ENCODE data around the gene PAPOLG. TPM values are rescaled to one million over a fixed set of nuclear protein-coding genes. Genes with fewer than 3 reads are reported as not detected.

The PAPOLG gene
- total RNA-seq, 2 experiments from 2014 or later = 20.7 to 22.1 TPM

DNA sequence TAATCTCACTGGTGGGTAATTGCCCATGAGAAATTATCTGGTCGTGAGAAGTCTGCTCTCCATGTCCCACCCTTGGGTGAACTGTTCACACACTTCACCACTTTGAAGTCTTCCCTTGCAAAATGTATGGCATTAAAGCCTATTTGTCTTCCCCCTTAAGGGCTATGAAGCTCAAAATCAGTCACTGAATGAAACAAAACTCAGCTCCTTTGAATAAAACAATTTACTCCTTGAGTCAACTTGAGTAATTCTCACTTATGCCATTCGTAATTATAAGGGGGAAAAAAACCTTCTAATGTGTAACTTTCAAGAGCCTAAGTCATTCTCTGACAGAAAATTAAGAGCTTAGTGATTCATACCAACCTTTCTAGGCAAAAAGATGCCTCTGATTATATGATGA, 76.6 kb downstream of the PAPOLG start:
- no peaks in the 10 kb centered on the region for H3K4me1 Mint-ChIP-seq
- CTCF ChIA-PET = interaction anchor here (1.0 to 1.4 kb wide), 3 partner anchors 24 to 136 kb away, joined by 3 to 4 read pairs (median 3); no protein-coding TSS in a partner anchor
- POLR2A ChIA-PET = no interaction called here
- no peak overlapping the region for H3K27ac Mint-ChIP-seq
- no peaks in the 10 kb centered on the region for H3K36me3 Mint-ChIP-seq (ENCODE audit: low read depth)
- peaks cover 2% of the 10 kb centered on the region for H3K27me3 Mint-ChIP-seq
- no peak for DNase-seq
- no peaks in the 10 kb centered on the region for H3K9me3 Mint-ChIP-seq
- H3K4me3 Mint-ChIP-seq = no peak overlapping the region

DNA sequence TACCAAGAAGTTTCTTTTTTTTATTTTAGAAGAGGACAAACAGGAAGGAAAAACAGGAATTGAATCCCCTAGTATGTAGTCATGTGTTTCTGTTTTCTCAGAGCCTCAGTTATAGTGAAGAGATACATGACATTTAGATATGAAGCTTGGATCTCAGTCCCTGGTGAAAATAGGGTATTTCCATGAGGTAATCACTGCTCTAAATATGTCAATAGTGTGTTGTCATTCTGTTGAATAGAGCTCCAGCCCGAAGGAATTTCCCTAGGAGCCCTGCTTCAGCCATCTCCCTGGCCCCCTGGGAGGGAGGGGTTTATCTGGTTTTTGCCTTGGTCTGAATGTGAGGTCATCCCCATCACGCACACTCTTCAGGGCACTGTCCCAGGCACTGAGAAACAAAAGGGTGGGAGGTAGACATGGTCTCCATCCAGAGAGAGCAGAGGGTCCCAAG, 78.2 kb downstream of the PAPOLG start:
- Mint-ChIP-seq H3K36me3 (ENCODE audit: low read depth) (no peaks in the 10 kb centered on the region), H3K27ac (no peak overlapping the region), H3K27me3 (peaks cover 2% of the 10 kb centered on the region)

DNA sequence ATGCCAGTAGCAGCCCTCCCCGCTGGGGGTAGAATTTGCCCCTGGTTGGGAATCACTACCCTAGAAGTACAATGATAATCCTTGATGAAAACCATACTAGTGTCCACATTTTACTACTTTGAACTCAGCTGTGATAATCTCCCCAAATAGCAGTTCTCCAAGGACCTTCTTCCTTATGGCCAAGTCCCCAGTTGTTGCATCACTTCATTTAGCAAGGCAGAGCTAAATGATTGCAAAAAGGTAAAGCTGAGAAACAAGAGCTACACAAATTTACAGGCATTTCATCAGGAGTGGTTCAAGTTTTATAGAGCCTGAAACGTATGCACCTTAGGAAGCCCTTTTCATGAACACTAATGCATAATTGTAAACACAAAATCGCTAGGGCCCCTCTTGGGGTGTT, 80.4 kb downstream of the PAPOLG start:
- no peak overlapping the region for H3K27ac Mint-ChIP-seq
- no peak overlapping the region for H3K4me3 Mint-ChIP-seq
- DNase-seq = no peak
- ChIA-PET CTCF (interaction anchor here (0.9 kb wide), 1 partner anchor 17 kb away, joined by 3 read pairs; no protein-coding TSS in a partner anchor), POLR2A (no interaction called here)
- peaks cover 10% of the 10 kb centered on the region for H3K4me1 Mint-ChIP-seq
- no peaks in the 10 kb centered on the region for H3K9me3 Mint-ChIP-seq
- H3K36me3 Mint-ChIP-seq (ENCODE audit: low read depth) = no peaks in the 10 kb centered on the region
- peaks cover 2% of the 10 kb centered on the region for H3K27me3 Mint-ChIP-seq

More for the DNA sequence above, 78.2 kb downstream of the PAPOLG start:
- CTCF ChIA-PET = interaction anchor here (0.6 kb wide), 1 partner anchor 22 kb away, joined by 3 read pairs; no protein-coding TSS in a partner anchor
- H3K9me3 Mint-ChIP-seq = no peaks in the 10 kb centered on the region
- POLR2A ChIA-PET = no interaction called here
- H3K4me3 Mint-ChIP-seq = no peak overlapping the region
- no peak for DNase-seq
- no peaks in the 10 kb centered on the region for H3K4me1 Mint-ChIP-seq

DNA sequence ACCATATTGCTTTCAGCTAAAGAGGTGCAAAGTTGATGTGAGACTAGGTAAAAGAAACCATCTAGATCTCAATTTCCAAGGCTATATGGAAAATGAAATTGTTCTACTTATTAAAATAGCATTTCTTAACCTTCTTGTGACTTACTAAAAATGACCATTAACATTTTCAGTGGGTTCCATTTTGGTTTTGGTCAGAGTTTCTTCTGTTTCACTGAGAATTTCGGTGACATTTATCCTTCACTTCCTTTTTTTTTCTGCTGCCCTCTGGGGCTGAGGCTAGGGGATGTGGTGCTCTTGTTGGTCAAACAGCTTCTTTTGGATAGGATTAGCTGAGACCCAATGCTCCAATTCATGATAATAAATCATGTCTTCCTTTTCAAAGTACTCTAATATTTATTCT, 81.1 kb downstream of the PAPOLG start:
- H3K9me3 Mint-ChIP-seq = no peaks in the 10 kb centered on the region
- DNase-seq = no peak
- no peaks in the 10 kb centered on the region for H3K36me3 Mint-ChIP-seq (ENCODE audit: low read depth)
- H3K4me1 Mint-ChIP-seq = peaks cover 10% of the 10 kb centered on the region
- ChIA-PET CTCF (interaction anchor here (0.9 kb wide), 1 partner anchor 18 kb away, joined by 3 read pairs; no protein-coding TSS in a partner anchor), POLR2A (no interaction called here)
- H3K4me3 Mint-ChIP-seq = no peak overlapping the region
- peaks cover 2% of the 10 kb centered on the region for H3K27me3 Mint-ChIP-seq
- no peak overlapping the region for H3K27ac Mint-ChIP-seq

DNA sequence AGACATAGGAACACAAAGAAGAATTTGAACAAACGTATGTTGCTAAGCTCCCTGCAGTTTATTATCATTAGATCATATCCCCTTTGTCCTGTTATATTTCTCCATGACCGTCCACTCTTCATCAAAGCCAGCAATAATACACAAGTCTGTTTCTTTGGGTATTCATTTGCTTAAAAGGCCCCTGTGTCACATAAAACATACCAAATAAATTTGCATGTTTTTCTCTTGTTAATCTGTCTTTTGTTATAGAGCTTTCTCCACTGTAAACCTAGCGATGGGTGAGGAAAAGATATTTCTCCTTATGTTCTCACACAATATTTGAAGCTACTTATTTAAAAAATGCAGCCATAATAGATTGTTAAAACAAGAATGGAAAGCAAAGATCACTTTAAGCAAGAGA, 82.4 kb downstream of the PAPOLG start:
- ChIA-PET POLR2A (no interaction called here), CTCF (interaction anchor here (1.2 to 1.9 kb wide), 2 partner anchors 9 to 11 kb away, joined by 6 to 8 read pairs; no protein-coding TSS in a partner anchor)
- Mint-ChIP-seq H3K9me3 (no peaks in the 10 kb centered on the region), H3K36me3 (ENCODE audit: low read depth) (no peaks in the 10 kb centered on the region), H3K4me1 (peaks cover 10% of the 10 kb centered on the region), H3K27me3 (peaks cover 2% of the 10 kb centered on the region), H3K4me3 (no peak overlapping the region), H3K27ac (no peak overlapping the region)
- DNase-seq = no peak

DNA sequence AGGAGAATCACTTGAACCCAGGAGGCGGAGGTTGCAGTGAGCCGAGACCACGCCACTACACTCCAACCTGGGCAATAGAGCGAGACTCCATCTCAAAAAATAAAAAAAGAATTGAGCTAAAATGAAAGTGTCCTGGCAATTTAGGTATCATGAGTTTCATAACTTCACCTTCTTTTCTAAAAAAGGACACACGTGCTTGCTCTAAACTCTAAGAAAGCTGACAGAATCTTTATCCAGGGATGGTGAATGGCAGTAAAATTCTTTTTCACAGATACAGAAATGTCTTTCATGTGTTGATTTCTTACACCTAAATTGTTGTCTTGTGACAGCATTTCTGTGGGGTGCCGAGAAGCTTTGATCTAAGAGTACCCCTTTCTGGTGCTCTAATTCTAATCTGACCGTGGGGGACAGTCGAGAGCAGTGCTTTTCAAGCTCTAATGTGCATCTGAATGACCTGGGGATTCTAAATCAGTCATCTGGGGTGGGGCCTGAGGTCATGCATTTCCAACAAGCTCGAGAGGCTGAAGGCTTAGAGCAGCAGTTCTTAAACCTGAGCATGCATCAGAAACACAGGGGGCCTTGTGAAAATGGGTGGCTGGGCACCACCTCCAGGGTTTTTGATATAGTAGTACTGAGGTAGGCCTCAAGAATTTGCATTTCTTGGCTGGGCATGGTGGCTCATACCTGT, 83.2 kb downstream of the PAPOLG start:
- DNase-seq = no peak
- Mint-ChIP-seq H3K4me3 (no peak overlapping the region), H3K9me3 (no peaks in the 10 kb centered on the region), H3K4me1 (peaks cover 14% of the 10 kb centered on the region), H3K36me3 (ENCODE audit: low read depth) (no peaks in the 10 kb centered on the region), H3K27ac (no peak overlapping the region), H3K27me3 (peaks cover 2% of the 10 kb centered on the region)
- ChIA-PET CTCF (interaction anchor here (1.0 to 1.9 kb wide), 4 partner anchors 10 to 17 kb away, joined by 3 to 8 read pairs (median 4); no protein-coding TSS in a partner anchor), POLR2A (no interaction called here)

DNA sequence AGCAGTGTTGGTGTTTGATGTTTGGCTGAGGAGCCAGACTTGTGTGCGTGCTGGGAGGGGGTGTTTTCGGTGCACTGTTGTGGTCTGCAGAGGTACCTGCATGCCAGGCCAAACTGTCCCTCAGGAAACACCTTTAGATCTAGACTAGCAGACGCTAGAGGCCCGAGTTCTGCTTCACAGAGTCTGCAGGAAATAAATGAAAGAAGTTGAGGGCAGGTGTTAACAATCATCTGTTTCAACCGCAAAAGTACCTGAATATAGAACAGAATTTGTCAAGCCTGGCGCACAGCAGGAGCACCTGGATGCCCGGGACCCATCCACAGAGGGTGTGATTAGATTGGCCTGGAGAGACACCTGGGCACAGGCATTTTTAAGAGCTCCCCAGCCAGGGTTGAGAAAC, 84.8 kb downstream of the PAPOLG start:
- Mint-ChIP-seq H3K36me3 (ENCODE audit: low read depth) (no peaks in the 10 kb centered on the region), H3K4me3 (no peak overlapping the region), H3K9me3 (no peaks in the 10 kb centered on the region), H3K27ac (no peak overlapping the region), H3K27me3 (peaks cover 2% of the 10 kb centered on the region), H3K4me1 (peaks cover 16% of the 10 kb centered on the region)
- ChIA-PET POLR2A (no interaction called here), CTCF (interaction anchor here (0.8 to 1.4 kb wide), 4 partner anchors 9 to 382 kb away, joined by 3 to 6 read pairs (median 3); no protein-coding TSS in a partner anchor)
- peak; percentile 13 for DNase-seq

DNA sequence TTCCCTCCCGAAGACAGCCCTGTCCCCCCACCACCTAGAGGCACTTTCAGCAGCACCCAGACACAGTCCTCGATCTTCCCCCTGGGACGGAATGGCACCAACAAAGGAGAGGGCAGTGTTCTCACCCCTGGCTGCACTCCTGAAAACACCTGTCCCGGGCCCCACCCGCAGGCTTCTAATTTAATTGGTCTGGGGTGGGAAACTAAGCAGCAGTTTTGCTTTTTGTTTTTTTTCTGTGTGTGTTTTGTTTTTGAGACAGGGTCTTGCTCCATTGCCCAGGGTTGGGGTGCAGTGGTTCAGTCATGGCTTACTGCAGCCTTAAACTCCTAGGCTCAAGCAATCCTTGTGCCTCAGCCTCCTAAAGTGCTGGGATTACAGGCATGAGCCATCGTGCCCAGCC, 86.9 kb downstream of the PAPOLG start:
- no peak overlapping the region for H3K4me3 Mint-ChIP-seq
- CTCF ChIA-PET = no interaction called here
- no peaks in the 10 kb centered on the region for H3K9me3 Mint-ChIP-seq
- POLR2A ChIA-PET = no interaction called here
- peaks cover 16% of the 10 kb centered on the region for H3K4me1 Mint-ChIP-seq
- H3K27ac Mint-ChIP-seq = no peak overlapping the region
- no peak for DNase-seq
- no peaks in the 10 kb centered on the region for H3K36me3 Mint-ChIP-seq (ENCODE audit: low read depth)
- H3K27me3 Mint-ChIP-seq = no peaks in the 10 kb centered on the region

DNA sequence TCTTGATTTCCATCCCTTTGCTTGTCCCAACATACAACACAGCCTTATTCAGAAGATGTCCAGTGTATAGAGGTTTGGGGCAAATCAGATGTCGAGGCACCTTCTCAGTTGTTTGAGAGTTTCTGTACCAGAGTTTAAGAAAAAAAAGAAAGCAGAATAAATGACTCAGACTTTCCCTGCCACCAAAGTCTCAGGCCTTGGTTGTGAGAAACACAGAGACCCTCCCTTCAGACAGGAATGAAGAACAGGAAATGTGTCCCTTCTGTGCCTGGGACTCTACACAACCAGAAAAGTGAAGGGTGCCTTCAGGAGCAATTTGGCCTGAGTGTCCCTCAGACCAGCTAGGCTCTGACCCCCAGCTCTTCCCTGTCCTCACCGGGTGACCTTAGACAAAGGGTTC, 88.0 kb downstream of the PAPOLG start:
- H3K4me3 Mint-ChIP-seq = no peak overlapping the region
- no peaks in the 10 kb centered on the region for H3K9me3 Mint-ChIP-seq
- H3K27me3 Mint-ChIP-seq = no peaks in the 10 kb centered on the region
- no peak for DNase-seq
- ChIA-PET CTCF (interaction anchor here (0.7 kb wide), 1 partner anchor 1485 kb away, joined by 4 read pairs; no protein-coding TSS in a partner anchor), POLR2A (no interaction called here)
- peaks cover 16% of the 10 kb centered on the region for H3K4me1 Mint-ChIP-seq
- H3K27ac Mint-ChIP-seq = no peak overlapping the region
- H3K36me3 Mint-ChIP-seq (ENCODE audit: low read depth) = no peaks in the 10 kb centered on the region

DNA sequence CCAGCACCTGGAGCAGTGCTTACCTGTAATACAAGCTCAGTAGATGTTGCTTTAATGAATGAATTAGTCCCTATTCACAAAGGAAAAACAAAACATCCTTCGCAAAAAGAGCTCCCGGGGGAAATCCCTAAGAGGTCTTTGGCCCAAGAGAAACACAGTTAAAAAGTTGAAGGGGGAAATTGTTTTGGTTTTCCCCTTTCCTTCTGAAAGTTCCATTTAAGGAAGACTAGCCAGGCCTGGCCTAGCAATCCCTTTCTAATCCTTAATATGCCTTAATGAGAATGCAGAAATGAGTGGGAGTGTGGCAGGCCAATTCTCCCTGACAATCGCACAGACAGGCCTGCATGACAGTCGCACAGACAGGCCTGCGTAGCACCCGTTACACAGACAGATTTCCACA, 91.8 kb downstream of the PAPOLG start:
- no peaks in the 10 kb centered on the region for H3K9me3 Mint-ChIP-seq
- POLR2A ChIA-PET = no interaction called here

More for the DNA sequence above, 91.8 kb downstream of the PAPOLG start:
- CTCF ChIA-PET = no interaction called here
- H3K36me3 Mint-ChIP-seq (ENCODE audit: low read depth) = no peaks in the 10 kb centered on the region
- no peak for DNase-seq
- no peak overlapping the region for H3K27ac Mint-ChIP-seq
- peaks cover under 1% of the 10 kb centered on the region for H3K27me3 Mint-ChIP-seq
- no peak overlapping the region for H3K4me3 Mint-ChIP-seq
- peaks cover 6% of the 10 kb centered on the region for H3K4me1 Mint-ChIP-seq

Other genes starting within 250 kb of the PAPOLG start
- under 1 TPM; 0.04 to 0.30 TPM for gene BCL11A, start 202.6 kb upstream of the PAPOLG start, total RNA-seq
- 10 to 100 TPM; 18.4 to 22.3 TPM for gene REL, start 125.3 kb downstream of the PAPOLG start, total RNA-seq

All from activated CD4-positive, alpha-beta T cell treated with anti-CD3 and anti-CD28 coated beads, Interleukin-2, amount 10 ng/mL, durations not matched to agents 7 days and 5 days (primary cell).